Pancreas (tissue), 10 donors: ENCODE measurements around the gene MDFIC. TPM values are rescaled to one million over a fixed set of nuclear protein-coding genes. Genes with fewer than 3 reads are reported as not detected.
A peak's percentile ranks its signal among the peaks of the same experiment; 100 is the strongest.

Source experiments
- ATAC-seq, 4 donors: fragments of 200-7000 bp; cut with Tn5 transposase; one replicate each; pipeline versions ENCODE4 v1.8.0 to v1.9.1; 2020; ENCODE audit warnings: mild to moderate bottlenecking in 4 of 4, moderate library complexity in 4 of 4
- DNase-seq, 6 donors: peaks; one replicate each; pipeline ENCODE4 v3.0.0-alpha.2; 2020
- FAIRE-seq: peaks from 2 replicates; lab custom pipeline; 2012; peaks lifted over from hg19 to GRCh38; lab: Jason Lieb, UNC
- H3K27ac ChIP-seq, 4 donors: fragments of 200-600 bp; sonication (generic); 1 replicate in 3 of 4; 2 replicates in 1 of 4; pipeline versions ENCODE4 v1.5.0 to v1.8.0; 2020
- H3K27me3 ChIP-seq, 4 donors: fragments of 200-600 bp; one replicate each; pipeline ENCODE4 v1.8.0; 2021
- H3K36me3 ChIP-seq, 3 donors: fragments of 200-600 bp; sonication (generic) in 1 of 3; one replicate each; pipeline versions ENCODE4 v1.5.0 to v1.8.0; 2020 to 2021
- H3K4me1 ChIP-seq, 3 donors: fragments of 200-600 bp; one replicate each; pipeline ENCODE4 v1.8.0; 2021
- H3K4me3 ChIP-seq, 4 donors: fragments of 200-600 bp; sonication (generic) in 2 of 4; one replicate each; pipeline versions ENCODE4 v1.5.0 to v1.8.0; 2020 to 2021
- H3K9me3 ChIP-seq, 4 donors: fragments of 200-600 bp; one replicate each; pipeline ENCODE4 v1.8.0; 2021
- WGBS, 2 donors: extraction: QIAGEN DNeasy Blood & Tissue Kit; methylation state at CpG; one replicate each; pipeline ENCODE4 v1.1.7; 2013; 5-methylcytosine and 5-hydroxymethylcytosine counted together
- intact Hi-C, 3 donors: fragments of 100-400 bp; cut with DNase I; formaldehyde crosslinking; loops; one replicate each; pipeline versions ENCODE4 v1.11.1 to v1.14.2; 2022
- polyA plus RNA-seq, 2 donors: library from polyadenylated mRNA; stranded (reverse); fragments of 200-250 nt; gene quantifications; one replicate each; pipeline ENCODE4 v1.2.3, GENCODE V29; 2013
- total RNA-seq, 6 donors: library from RNA; stranded (reverse); fragmentation: NEBNext Ultra II Directional in 4 of 6; extraction: Animal tissue kit (Norgen Biotek cat#: 25700) in 4 of 6; gene quantifications; one replicate each; pipeline versions ENCODE4 v1.2.1 to v1.2.4, GENCODE V29; 2021 to 2023
- TF ChIP-seq, protein P1 (sequence below), 4 donors: fragments of 200-600 bp; sonication (generic) in 3 of 4; IDR thresholded peaks; one replicate each; pipeline versions ENCODE4 v1.5.0 to v1.8.0; 2021; ENCODE audit warnings: antibody characterized with exemption in 4 of 4
- donor health status: healthy with polysubstance abuse.
- donor health status: DM: no; HTN: no; CAD: no; lungs with moderate emphysema.
- donor health status: DM: no; HTN: no; CAD: no.
- donor health status: control.
- donor health status: control.
- donor health status: Bipolar disorder and iron deficiency.
- donor health status: DM: yes; HTN: yes; CAD: no.
- donor health status: DM: no; HTN: no; CAD: no.
- donor health status: DM: no; HTN: no; CAD: no.
- donor health status: DM: yes; HTN: yes; CAD: no.

MDFIC gene
- total and polyA plus RNA-seq, 8 donors = 3.1 to 12.3 (median 4.8) TPM

DNA sequence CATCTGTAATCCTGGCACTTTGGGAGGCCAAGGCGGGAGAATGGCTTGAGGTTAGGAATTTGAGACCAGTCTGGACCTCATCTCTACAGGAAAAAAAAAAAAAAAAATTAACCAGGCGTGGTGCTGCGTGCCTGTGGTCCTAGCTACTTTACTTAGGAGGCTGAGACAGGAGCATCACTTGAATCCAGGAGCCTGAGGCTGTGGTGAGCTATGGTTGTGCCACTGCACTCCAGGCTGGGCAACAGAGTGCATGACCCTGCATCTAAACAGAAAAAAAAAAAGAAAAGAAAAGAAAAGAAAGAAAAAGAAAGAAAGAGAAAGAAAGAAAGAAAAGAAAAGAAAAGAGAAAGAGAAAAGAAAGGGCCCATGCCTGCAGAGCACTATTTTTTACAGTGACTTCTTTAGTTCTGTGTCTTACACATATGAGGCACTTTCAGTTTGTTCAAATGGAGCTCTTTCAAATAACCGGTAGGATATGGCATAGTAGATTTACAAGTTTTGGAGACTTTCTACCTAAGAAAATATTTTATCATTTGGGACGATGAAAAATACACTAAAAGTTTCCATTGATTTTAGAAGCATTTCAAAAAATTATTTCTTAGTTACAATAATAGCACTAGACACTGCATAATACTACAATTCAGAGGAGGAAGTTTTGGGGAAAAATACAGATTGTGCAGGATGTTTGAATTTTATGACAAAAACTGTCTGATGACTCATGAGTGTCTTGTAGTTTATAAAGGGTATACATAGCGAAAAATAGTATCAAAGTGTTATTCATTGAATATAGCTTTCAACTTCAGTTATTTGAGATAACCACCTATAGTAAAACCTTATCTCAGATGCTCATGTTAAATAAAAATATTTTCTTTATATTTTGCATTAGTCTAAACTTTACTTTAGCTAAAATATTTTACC, 75.9 kb downstream of the MDFIC start:
- 91 to 95% methylated on average over 6 of the region's 6 CpGs for WGBS, 2 donors
- no peak for FAIRE-seq
- H3K9me3 ChIP-seq = no peaks in the 10 kb centered on the region

DNA sequence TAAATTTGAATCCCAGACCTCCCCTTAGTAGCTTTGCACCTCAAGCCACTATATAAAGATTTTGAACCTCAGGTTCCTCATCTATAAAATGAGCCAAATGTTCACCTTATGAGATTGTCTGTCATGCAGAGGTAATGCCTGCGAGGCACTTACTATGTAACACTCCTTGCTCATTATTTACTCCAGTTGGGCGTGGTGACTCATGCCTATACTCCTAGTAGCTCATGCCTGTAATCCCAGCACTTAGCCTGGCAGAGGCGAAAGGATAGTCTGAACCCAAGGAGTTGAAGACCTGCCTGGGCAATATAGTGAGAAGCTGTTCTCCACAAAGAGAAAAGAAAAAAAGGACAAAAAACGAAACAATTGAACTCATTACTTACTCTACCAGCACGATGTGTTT, 82.2 kb downstream of the MDFIC start:
- peaks cover 0 to 4% (median 0%) of the 10 kb centered on the region in 3 donors for H3K4me1 ChIP-seq
- H3K4me3 ChIP-seq = no peak overlapping the region
- no peaks in the 10 kb centered on the region for H3K36me3 ChIP-seq
- intact Hi-C loops = no loop called here
- DNase-seq (no peak), ATAC-seq (no peak), FAIRE-seq (no peak)
- TF ChIP-seq, protein P1, sequence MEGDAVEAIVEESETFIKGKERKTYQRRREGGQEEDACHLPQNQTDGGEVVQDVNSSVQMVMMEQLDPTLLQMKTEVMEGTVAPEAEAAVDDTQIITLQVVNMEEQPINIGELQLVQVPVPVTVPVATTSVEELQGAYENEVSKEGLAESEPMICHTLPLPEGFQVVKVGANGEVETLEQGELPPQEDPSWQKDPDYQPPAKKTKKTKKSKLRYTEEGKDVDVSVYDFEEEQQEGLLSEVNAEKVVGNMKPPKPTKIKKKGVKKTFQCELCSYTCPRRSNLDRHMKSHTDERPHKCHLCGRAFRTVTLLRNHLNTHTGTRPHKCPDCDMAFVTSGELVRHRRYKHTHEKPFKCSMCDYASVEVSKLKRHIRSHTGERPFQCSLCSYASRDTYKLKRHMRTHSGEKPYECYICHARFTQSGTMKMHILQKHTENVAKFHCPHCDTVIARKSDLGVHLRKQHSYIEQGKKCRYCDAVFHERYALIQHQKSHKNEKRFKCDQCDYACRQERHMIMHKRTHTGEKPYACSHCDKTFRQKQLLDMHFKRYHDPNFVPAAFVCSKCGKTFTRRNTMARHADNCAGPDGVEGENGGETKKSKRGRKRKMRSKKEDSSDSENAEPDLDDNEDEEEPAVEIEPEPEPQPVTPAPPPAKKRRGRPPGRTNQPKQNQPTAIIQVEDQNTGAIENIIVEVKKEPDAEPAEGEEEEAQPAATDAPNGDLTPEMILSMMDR (IDR thresholded peaks at IDR 0.05) = no peak
- H3K9me3 ChIP-seq = no peaks in the 10 kb centered on the region
- no peaks in the 10 kb centered on the region for H3K27me3 ChIP-seq
- 90 to 96% methylated on average over 5 of the region's 5 CpGs for WGBS, 2 donors
- H3K27ac ChIP-seq = no peak overlapping the region

More for the DNA sequence above, 75.9 kb downstream of the MDFIC start:
- Histone ChIP-seq H3K27ac (no peak overlapping the region), H3K4me3 (no peak overlapping the region), H3K36me3 (no peaks in the 10 kb centered on the region), H3K4me1 (no peaks in the 10 kb centered on the region), H3K27me3 (no peaks in the 10 kb centered on the region)
- TF ChIP-seq, protein P1 (IDR thresholded peaks at IDR 0.05) = no peak
- DNase-seq (no peak), ATAC-seq (no peak)
- intact Hi-C loops = no loop called here

DNA sequence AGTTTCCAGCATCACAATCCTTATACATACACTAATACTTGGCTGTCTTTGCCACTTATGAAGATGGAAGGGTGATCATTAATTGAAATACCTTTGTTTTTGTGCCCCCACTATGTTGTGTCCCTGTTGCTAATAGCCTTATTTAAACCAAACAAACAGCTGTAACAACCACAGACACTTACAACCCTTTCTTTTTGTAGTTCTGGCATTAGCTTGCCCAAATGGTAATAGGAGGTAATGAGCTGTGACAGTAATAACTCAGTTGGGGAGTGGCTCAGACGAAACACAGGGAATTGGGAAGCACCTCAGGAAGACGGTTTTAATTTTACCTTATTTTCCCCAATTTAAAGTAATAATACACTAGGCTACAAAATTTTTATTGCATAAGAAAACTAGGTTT, 83.4 kb downstream of the MDFIC start:
- Histone ChIP-seq H3K9me3 (no peaks in the 10 kb centered on the region), H3K36me3 (no peaks in the 10 kb centered on the region), H3K4me3 (no peak overlapping the region), H3K27ac (no peak overlapping the region), H3K4me1 (peaks cover 0 to 10% (median 0%) of the 10 kb centered on the region in 3 donors), H3K27me3 (no peaks in the 10 kb centered on the region)
- FAIRE-seq = no peak
- DNase-seq = no peak
- no peak for ATAC-seq
- TF ChIP-seq, protein P1 (IDR thresholded peaks at IDR 0.05) = no peak
- 83 to 92% methylated on average over 2 of the region's 2 CpGs for WGBS, 2 donors
- intact Hi-C loops = no loop called here

DNA sequence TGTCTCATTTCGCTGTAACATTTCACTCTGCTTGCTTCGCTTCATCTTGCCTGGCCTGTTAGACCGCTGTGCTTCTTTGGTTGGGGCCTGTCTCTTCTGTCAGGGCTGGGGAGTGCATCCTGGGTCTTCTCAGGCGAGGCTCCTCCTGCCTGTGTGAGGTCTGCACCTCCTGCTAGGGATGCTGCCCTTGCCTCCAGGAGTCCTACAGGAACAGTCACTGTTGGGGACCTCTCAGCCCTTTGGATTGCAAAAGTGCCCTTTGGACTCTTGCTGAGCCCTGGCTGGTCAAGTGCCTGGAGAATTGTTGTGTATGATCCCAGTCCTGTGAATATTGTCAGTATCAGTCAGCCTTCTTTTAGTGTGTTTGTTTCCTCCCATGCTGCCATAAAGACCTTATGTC, 84.1 kb downstream of the MDFIC start:
- no peaks in the 10 kb centered on the region for H3K36me3 ChIP-seq
- H3K27ac ChIP-seq = no peak overlapping the region
- no peaks in the 10 kb centered on the region for H3K9me3 ChIP-seq
- H3K4me3 ChIP-seq = no peak overlapping the region
- FAIRE-seq (no peak), DNase-seq (peak in 1 of 6 donors; percentile 7), ATAC-seq (peak in 3 of 4 donors; percentile 17 to 53 (median 42))
- WGBS, 2 donors = 82 to 84% methylated on average over 4 of the region's 4 CpGs
- H3K4me1 ChIP-seq = peaks cover 0 to 10% (median 0%) of the 10 kb centered on the region in 3 donors
- TF ChIP-seq, protein P1 (IDR thresholded peaks at IDR 0.05) = no peak
- intact Hi-C loops = no loop called here
- no peaks in the 10 kb centered on the region for H3K27me3 ChIP-seq

DNA sequence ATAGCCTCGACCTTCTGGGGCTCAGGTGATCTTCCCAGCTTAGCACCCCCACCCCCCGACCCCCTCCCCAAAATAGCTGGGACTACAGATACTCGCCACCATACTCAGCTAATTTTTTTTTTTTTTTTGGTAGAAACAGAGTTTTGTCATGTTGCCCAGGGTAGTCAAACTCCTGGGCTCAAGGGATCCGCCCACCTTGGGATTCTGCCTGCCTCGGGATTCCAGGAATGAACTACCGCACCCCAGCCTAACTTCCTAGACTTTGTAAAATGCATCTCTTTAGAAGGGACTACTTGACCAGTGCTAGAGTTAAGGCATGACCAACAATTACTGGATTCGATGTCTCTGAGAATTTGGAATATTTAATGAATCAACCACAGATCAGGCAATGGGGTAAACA, 85.9 kb downstream of the MDFIC start:
- DNase-seq = no peak
- H3K27me3 ChIP-seq = no peaks in the 10 kb centered on the region
- H3K4me3 ChIP-seq = no peak overlapping the region
- 81 to 87% methylated on average over 7 of the region's 7 CpGs for WGBS, 2 donors
- H3K9me3 ChIP-seq = no peaks in the 10 kb centered on the region
- H3K4me1 ChIP-seq = peaks cover 0 to 10% (median 0%) of the 10 kb centered on the region in 3 donors
- no peak overlapping the region for H3K27ac ChIP-seq
- ATAC-seq = no peak
- no peaks in the 10 kb centered on the region for H3K36me3 ChIP-seq
- FAIRE-seq = no peak
- intact Hi-C loops = no loop called here
- TF ChIP-seq, protein P1 (IDR thresholded peaks at IDR 0.05) = no peak
